Activated T-helper 2 cell treated with anti-CD3 and anti-CD28 coated beads, Interferon-gamma antibody, Interleukin-2, Interleukin-4, amounts not matched to agents 10 μg/mL and 5 μg/mL and 100 μg/mL, durations not matched to agents 14 hours and 24 hours and 36 hours (primary cell): Measurements from ENCODE around the gene USP36. TPM values are rescaled to one million over a fixed set of nuclear protein-coding genes. Genes with fewer than 3 reads are reported as not detected.

ENCODE experiments used
- total RNA-seq: library from RNA; stranded (reverse); gene quantifications from 2 replicates; pipeline ENCODE4 v1.2.3, GENCODE V29; 2022

The USP36 gene
- total RNA-seq, 1 donor from 2014 or later: 103 TPM

Other genes starting within 250 kb of the USP36 start
- gene CYTH1, start 58.5 kb downstream of the USP36 start, total RNA-seq: 83.5 and 95.7 TPM in 2 replicates
- gene CEP295NL, start 62.4 kb upstream of the USP36 start, total RNA-seq: not detected in 2 replicates
- gene TIMP2, start 84.6 kb upstream of the USP36 start, total RNA-seq: 0.71 and 0.84 TPM in 2 replicates
- 57.5 and 59.3 TPM in 2 replicates for gene LGALS3BP, start 139.1 kb upstream of the USP36 start, total RNA-seq
- 55.8 and 71.8 TPM in 2 replicates for gene CANT1, start 168.9 kb upstream of the USP36 start, total RNA-seq
- not detected in 2 replicates for gene C1QTNF1, start 183.4 kb upstream of the USP36 start, total RNA-seq
- gene ENGASE, start 234.0 kb upstream of the USP36 start, total RNA-seq: 51.0 and 51.4 TPM in 2 replicates